GM18867 (cell line): Measurements from ENCODE around the gene DNM3.

Experiments used
- ATAC-seq: cut with Tn5 transposase; IDR thresholded peaks from one replicate; pipeline ENCODE4 v1.9.1; 2021; ENCODE audit warnings: mild to moderate bottlenecking, moderate library complexity; ENCODE audit not compliant: unreplicated experiment

The DNM3 gene

GRCh38 chr1:171916315-171916771, 75.0 kb downstream of the DNM3 start:
- no peak for ATAC-seq

- ATAC-seq: no peak
These were observed 76.0 kb downstream of the DNM3 start for GRCh38 chr1:171917331-171917730.

- ATAC-seq: no peak
These were observed 78.9 kb downstream of the DNM3 start for GRCh38 chr1:171919891-171920887.

GRCh38 chr1:171922999-171923398, 81.7 kb downstream of the DNM3 start:
- no peak for ATAC-seq

- no peak for ATAC-seq
These were observed 87.8 kb downstream of the DNM3 start for GRCh38 chr1:171929121-171929520.

GRCh38 chr1:171931752-171932151, 90.5 kb downstream of the DNM3 start:
- ATAC-seq: no peak

- no peak for ATAC-seq
These were observed 93.4 kb downstream of the DNM3 start for GRCh38 chr1:171934664-171935063.

- no peak for ATAC-seq
These were observed 93.8 kb downstream of the DNM3 start for GRCh38 chr1:171935086-171935485.

- ATAC-seq: no peak
These were observed 94.4 kb downstream of the DNM3 start for GRCh38 chr1:171935664-171936063.

- ATAC-seq: no peak
These were observed 96.6 kb downstream of the DNM3 start for GRCh38 chr1:171937938-171938337.

- ATAC-seq: no peak
These were observed 98.4 kb downstream of the DNM3 start for GRCh38 chr1:171939740-171940139.

- ATAC-seq: no peak
These were observed 99.1 kb downstream of the DNM3 start for GRCh38 chr1:171940368-171940767.

GRCh38 chr1:171941920-171942319, 100.6 kb downstream of the DNM3 start:
- ATAC-seq: no peak

- no peak for ATAC-seq
These were observed 102.8 kb downstream of the DNM3 start for GRCh38 chr1:171943973-171944561.

GRCh38 chr1:171948511-171948910, 107.2 kb downstream of the DNM3 start:
- ATAC-seq: no peak

GRCh38 chr1:171949316-171949715, 108.0 kb downstream of the DNM3 start:
- ATAC-seq: no peak

GRCh38 chr1:171953835-171954234, 112.5 kb downstream of the DNM3 start:
- ATAC-seq: no peak

- no peak for ATAC-seq
These were observed 113.1 kb downstream of the DNM3 start for GRCh38 chr1:171954361-171954760.

- ATAC-seq: peak; percentile 66
These were observed 120.6 kb downstream of the DNM3 start for GRCh38 chr1:171961861-171962260.

- ATAC-seq: no peak
These were observed 122.5 kb downstream of the DNM3 start for GRCh38 chr1:171963762-171964161.

- no peak for ATAC-seq
These were observed 124.5 kb downstream of the DNM3 start for GRCh38 chr1:171965777-171966176.
